Gastrocnemius medialis (tissue), 4 donors: ENCODE measurements around the gene SH2D3A. TPM values are rescaled to one million over a fixed set of nuclear protein-coding genes. Genes with fewer than 3 reads are reported as not detected.

Experiments
- ATAC-seq, 2 donors: fragments of 150-250 bp; one replicate each; pipeline ENCODE4 v1.9.1; 2016
- DNase-seq, 2 donors: peaks; one replicate each; pipeline ENCODE4 v3.0.0-alpha.2; 2019
- H3K27ac ChIP-seq, 4 donors: fragments of 200-600 bp; sonication (generic); 1 replicate in 1 of 4; 2 replicates in 3 of 4; pipeline ENCODE4 v1.5.1; 2016 to 2018; ENCODE audit warnings: mild to moderate bottlenecking in 2 of 4, moderate library complexity in 1 of 4
- H3K27me3 ChIP-seq, 3 donors: fragments of 200-600 bp; sonication (generic) in 2 of 3; 1 replicate in 1 of 3; 2 replicates in 2 of 3; pipeline versions ENCODE4 v1.5.1 to v1.6.0; 2016 to 2019; ENCODE audit warnings: mild to moderate bottlenecking in 1 of 3, moderate library complexity in 1 of 3
- H3K36me3 ChIP-seq, 2 donors: fragments of 200-600 bp; sonication (generic) in 1 of 2; one replicate each; pipeline ENCODE4 v1.5.1; 2017 to 2018
- H3K4me1 ChIP-seq, 2 donors: fragments of 200-600 bp; sonication (generic) in 1 of 2; one replicate each; pipeline ENCODE4 v1.5.1; 2016 to 2017; ENCODE audit warnings: mild to moderate bottlenecking in 2 of 2
- H3K4me3 ChIP-seq, 4 donors: fragments of 200-600 bp; sonication (generic) in 3 of 4; 1 replicate in 1 of 4; 2 replicates in 3 of 4; pipeline ENCODE4 v1.5.1; 2016 to 2019; ENCODE audit warnings: mild to moderate bottlenecking in 2 of 4
- H3K9me3 ChIP-seq, 3 donors: fragments of 200-600 bp; sonication (generic) in 2 of 3; 1 replicate in 1 of 3; 2 replicates in 2 of 3; pipeline ENCODE4 v1.5.1; 2016 to 2019
- POLR2A ChIP-seq, 2 donors: fragments of 450-650 bp; IDR thresholded peaks; one replicate each; pipeline ENCODE4 v1.6.1; 2017; ENCODE audit warnings: antibody characterized with exemption in 2 of 2, mild to moderate bottlenecking in 2 of 2, moderate library complexity in 2 of 2
- in situ Hi-C, 4 donors: fragments of 200-750 bp; cut with MboI; loops; one replicate each; pipeline versions ENCODE4 v1.15.0 to v1.8.0; 2017; ENCODE audit warnings: low sequenced_read_pairs in 4 of 4
- intact Hi-C: fragments of 100-400 bp; cut with DNase I; formaldehyde crosslinking; loops from one replicate; pipeline ENCODE4 v1.15.1; 2023; ENCODE audit warnings: low total_unique reads
- total RNA-seq, 4 donors: library from RNA; depleted of rRNA; stranded (reverse); fragments of >200 nt; gene quantifications; one replicate each; pipeline versions ENCODE4 v1.1.0 to v1.2.3, GENCODE V29; 2016
- TF ChIP-seq, protein P1 (sequence below), 5 experiments: fragments of 450-650 bp in 3 of 5; fragments of 200-600 bp in 2 of 5; sonication (generic) in 2 of 5; IDR thresholded peaks in 4 of 5; conservative IDR thresholded peaks in 1 of 5; 1 replicate in 4 of 5; 2 replicates in 1 of 5; pipeline ENCODE4 v1.5.1; 2016 to 2019; ENCODE audit warnings: antibody characterized with exemption in 5 of 5, mild to moderate bottlenecking in 3 of 5, moderate library complexity in 3 of 5

Gene SH2D3A
- total RNA-seq, 4 donors from 2014 or later = not detected

DNA sequence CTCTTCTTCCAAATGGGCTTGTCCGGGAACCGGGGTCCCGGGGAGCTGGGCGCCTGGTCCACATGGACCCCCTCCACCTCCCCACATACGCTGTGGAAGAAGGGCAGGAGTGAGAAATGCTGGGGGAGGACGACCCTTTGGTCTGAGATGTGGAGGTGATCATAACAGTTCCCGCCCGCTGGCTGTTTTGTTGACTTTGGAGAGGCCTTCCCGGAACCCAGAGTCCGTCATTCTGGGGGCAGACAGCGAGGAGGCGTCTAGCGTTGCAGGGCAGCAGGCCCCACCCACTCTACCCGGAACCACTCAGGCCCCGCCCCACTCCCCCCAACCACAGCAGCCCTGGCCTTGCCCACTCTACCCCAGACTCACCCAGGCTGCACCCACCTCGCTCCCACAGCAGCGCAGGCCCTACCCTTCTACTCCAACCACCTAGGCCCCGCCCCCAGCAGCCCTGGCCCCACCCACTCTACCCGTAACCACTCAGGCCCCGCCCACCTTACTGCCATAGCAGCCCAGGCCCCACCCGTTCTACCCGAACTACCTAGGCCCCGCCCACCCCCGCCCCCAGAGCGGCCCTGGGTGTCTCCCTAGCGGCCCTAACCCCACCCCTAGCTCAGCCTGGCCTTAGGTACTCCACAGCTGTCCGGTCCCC is 37.0 kb downstream of the SH2D3A start:
- Histone ChIP-seq H3K27me3 (no peaks in the 10 kb centered on the region), H3K4me3 (no peak overlapping the region), H3K4me1 (no peaks in the 10 kb centered on the region), H3K36me3 (peaks cover 0 to 24% of the 10 kb centered on the region in 2 donors), H3K9me3 (no peaks in the 10 kb centered on the region), H3K27ac (no peak overlapping the region)
- no peak for TF ChIP-seq POLR2A (IDR thresholded peaks at IDR 0.05)
- TF ChIP-seq, protein P1, sequence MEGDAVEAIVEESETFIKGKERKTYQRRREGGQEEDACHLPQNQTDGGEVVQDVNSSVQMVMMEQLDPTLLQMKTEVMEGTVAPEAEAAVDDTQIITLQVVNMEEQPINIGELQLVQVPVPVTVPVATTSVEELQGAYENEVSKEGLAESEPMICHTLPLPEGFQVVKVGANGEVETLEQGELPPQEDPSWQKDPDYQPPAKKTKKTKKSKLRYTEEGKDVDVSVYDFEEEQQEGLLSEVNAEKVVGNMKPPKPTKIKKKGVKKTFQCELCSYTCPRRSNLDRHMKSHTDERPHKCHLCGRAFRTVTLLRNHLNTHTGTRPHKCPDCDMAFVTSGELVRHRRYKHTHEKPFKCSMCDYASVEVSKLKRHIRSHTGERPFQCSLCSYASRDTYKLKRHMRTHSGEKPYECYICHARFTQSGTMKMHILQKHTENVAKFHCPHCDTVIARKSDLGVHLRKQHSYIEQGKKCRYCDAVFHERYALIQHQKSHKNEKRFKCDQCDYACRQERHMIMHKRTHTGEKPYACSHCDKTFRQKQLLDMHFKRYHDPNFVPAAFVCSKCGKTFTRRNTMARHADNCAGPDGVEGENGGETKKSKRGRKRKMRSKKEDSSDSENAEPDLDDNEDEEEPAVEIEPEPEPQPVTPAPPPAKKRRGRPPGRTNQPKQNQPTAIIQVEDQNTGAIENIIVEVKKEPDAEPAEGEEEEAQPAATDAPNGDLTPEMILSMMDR (IDR thresholded peaks at IDR 0.05 in 4 of 5, conservative IDR thresholded peaks at IDR 0.05 in 1 of 5) = no peak
- DNase-seq = no peak
- no peak for ATAC-seq
- intact Hi-C loops (loop anchor here (10.0 kb wide), 3 partner anchors 275 to 895 kb away; partner anchors contain the start of genes NDUFA11, PET100, SLC25A23 and VMAC), in situ Hi-C loops (loop anchor here in 2 of 4 donors (10.0 to 25.0 kb wide), 3 partner anchors 135 to 343 kb away; partner anchors contain the start of genes GTF2F1 (in 1 of the 2), PSPN (in 1 of the 2) and TUBB4A (in 1 of the 2))

DNA sequence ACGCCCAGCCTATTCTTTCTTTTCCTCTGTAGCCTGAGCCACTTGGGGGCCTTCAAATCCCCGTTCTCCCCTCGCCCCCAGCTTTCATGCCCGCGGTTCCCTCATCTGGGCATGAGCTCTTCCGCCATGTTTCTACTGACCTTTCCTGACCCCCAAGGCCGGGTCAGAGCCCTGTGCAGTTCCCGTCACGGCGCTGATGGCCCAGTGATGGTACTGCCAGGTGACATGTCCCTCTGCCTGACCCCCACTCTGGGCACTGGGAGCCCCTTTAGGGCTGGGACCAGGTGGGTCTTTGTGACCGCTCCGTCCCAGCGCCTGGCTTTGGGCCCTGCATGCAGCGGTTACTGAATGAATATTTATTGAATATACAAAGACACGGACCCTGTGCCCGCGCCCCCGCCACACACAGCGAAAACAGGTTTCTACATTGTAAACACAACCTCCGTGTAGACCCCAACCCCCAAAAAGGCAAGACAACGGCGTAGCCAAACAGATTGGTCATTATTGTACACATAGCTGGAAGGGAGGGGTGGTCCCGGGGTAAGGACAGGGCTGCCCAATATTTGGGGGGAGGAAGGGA is 37.6 kb downstream of the SH2D3A start:
- ATAC-seq (no peak), DNase-seq (no peak)
- Histone ChIP-seq H3K27me3 (no peaks in the 10 kb centered on the region), H3K4me3 (no peak overlapping the region), H3K9me3 (no peaks in the 10 kb centered on the region), H3K4me1 (no peaks in the 10 kb centered on the region), H3K27ac (no peak overlapping the region), H3K36me3 (peaks cover 0 to 24% of the 10 kb centered on the region in 2 donors)
- intact Hi-C loops = loop anchor here (10.0 kb wide), 3 partner anchors 275 to 895 kb away; partner anchors contain the start of genes NDUFA11, PET100, SLC25A23 and VMAC
- TF ChIP-seq, protein P1 (IDR thresholded peaks at IDR 0.05 in 4 of 5, conservative IDR thresholded peaks at IDR 0.05 in 1 of 5) = no peak
- no peak for TF ChIP-seq POLR2A (IDR thresholded peaks at IDR 0.05)
- in situ Hi-C loops = loop anchor here in 2 of 4 donors (10.0 to 25.0 kb wide), 3 partner anchors 135 to 342 kb away; partner anchors contain the start of genes GTF2F1 (in 1 of the 2), PSPN (in 1 of the 2) and TUBB4A (in 1 of the 2)

DNA sequence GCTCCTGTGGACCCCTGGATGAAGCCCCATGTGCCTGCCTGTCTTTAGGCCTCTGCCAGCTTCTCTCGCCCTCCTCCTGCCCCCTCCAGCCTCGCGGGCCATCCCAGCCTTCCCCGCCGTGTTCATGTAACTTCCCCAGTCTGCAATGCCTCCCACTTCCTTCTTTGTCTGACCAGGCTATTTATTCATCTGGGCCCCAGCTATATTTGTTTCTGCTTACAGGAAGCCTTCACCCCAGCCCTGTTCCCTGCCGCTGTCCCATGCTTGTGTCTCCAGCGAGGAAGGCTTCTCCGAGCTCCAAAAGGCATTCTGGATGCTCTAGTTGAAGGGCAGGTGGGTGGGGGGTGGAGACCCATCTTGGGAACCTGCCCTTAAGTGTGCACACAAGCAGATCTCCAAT is 38.9 kb downstream of the SH2D3A start:
- no peak overlapping the region for H3K27ac ChIP-seq
- H3K4me1 ChIP-seq = no peaks in the 10 kb centered on the region
- peaks cover 0 to 22% of the 10 kb centered on the region in 2 donors for H3K36me3 ChIP-seq
- no peaks in the 10 kb centered on the region for H3K27me3 ChIP-seq
- H3K4me3 ChIP-seq = no peak overlapping the region
- ATAC-seq (no peak), DNase-seq (no peak)
- TF ChIP-seq, protein P1 (IDR thresholded peaks at IDR 0.05 in 4 of 5, conservative IDR thresholded peaks at IDR 0.05 in 1 of 5) = no peak
- no peak for TF ChIP-seq POLR2A (IDR thresholded peaks at IDR 0.05)
- in situ Hi-C loops (loop anchor here in 2 of 4 donors (25.0 kb wide), 2 partner anchors 216 to 341 kb away; partner anchors contain the start of genes GTF2F1 (in 1 of the 2), PSPN (in 1 of the 2) and TUBB4A (in 1 of the 2)), intact Hi-C loops (no loop called here)
- no peaks in the 10 kb centered on the region for H3K9me3 ChIP-seq

DNA sequence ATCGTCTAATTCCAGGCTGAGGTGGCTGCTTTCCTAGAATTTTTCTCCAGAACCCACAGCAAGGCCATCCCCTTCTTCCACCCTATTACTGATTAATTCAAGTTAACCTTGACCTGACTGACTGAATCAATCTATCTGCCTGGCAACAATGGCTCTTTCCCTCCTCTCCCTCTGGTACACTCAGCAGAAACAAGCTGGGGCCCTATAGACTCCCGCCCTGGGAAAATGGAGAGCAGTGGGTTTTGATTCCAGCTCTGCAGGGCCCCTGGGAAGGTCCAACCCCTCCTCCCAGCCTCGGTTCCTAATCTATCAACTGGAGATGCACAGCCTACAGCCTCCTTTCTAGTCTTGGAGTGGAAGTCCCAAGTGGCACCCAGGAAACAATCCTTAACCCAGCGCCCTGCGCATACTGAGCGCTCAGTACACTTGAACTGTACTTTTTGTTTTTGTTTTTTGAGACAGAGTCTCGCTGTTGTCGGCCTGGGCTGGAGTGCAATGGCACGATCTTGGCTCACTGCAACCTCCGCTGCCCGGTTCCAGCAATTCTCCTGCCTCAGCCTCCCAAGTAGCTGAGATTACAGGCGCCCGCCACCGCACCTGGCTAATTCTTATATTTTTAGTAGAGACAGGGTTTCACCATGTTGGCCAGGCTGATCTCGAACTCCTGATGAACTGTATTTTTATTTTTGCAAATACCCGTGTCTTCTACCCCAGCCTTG is 41.6 kb downstream of the SH2D3A start:
- Histone ChIP-seq H3K27ac (no peak overlapping the region), H3K4me1 (no peaks in the 10 kb centered on the region), H3K27me3 (no peaks in the 10 kb centered on the region), H3K4me3 (no peak overlapping the region), H3K36me3 (no peaks in the 10 kb centered on the region), H3K9me3 (no peaks in the 10 kb centered on the region)
- TF ChIP-seq, protein P1 (IDR thresholded peaks at IDR 0.05 in 4 of 5, conservative IDR thresholded peaks at IDR 0.05 in 1 of 5) = no peak
- TF ChIP-seq POLR2A (IDR thresholded peaks at IDR 0.05) = no peak
- no peak for ATAC-seq
- DNase-seq = no peak
- intact Hi-C loops = no loop called here
- in situ Hi-C loops = loop anchor here in 2 of 4 donors (25.0 kb wide), 2 partner anchors 213 to 338 kb away; partner anchors contain the start of genes GTF2F1 (in 1 of the 2), PSPN (in 1 of the 2) and TUBB4A (in 1 of the 2)
